ENCODE measurements around the gene PPP1R3C.

PPP1R3C gene

DNA sequence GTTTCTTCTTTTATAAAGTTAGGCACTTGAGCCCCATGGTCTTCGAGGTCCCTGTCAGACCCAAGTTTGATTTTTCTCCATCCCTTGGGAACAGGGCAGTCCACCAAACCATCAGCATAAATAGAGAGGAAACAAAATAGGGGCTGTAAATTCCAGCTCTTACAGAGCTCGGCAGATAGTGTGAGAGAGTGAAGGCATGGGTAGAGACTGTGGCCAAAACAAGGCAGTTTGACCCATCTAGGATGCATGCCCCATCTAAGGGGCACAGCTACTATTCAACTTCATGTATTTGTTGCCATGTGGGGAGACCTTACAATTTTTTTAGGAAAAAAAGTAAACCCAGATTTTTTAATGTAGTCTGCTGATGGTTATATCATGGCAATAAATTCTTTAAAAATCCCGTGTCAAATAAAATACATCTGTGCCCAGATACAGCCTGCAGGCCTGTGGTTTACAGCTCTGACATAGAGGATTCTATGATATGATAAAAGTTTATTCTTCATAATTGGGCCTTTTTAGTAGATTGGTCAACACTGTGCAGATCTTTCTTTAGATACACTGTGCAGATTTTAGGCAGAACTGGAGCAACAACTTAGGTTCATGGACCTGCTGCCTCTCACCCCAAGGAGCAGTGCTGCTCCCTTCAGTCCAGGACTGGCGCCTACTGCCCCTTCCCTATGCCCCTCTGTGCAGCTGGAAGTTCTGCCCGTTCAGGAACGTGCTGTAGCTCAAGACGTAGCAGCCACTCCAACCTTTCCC lies 5.3 kb downstream of the PPP1R3C start:
- H3K79me2 ChIP-seq = no peaks in the 10 kb centered on the region
- H3K9me3 ChIP-seq (ENCODE audit: control insufficient read depth, low read length) = no peaks in the 10 kb centered on the region
- H3K9ac ChIP-seq = no peak overlapping the region
- H2AFZ ChIP-seq = no peak overlapping the region
- H3K4me1 ChIP-seq = peaks cover 3% of the 10 kb centered on the region
- no peaks in the 10 kb centered on the region for H3K27me3 ChIP-seq (ENCODE audit: control insufficient read depth, insufficient read depth, low read length)
- TF ChIP-seq CTCF (IDR thresholded peaks at IDR 0.05) = no peak
- no peaks in the 10 kb centered on the region for H3K36me3 ChIP-seq (ENCODE audit: control insufficient read depth, insufficient read depth, low read length)
- H3K27ac ChIP-seq = no peak overlapping the region
- no peak overlapping the region for H3K4me2 ChIP-seq (ENCODE audit: low read length)
- H3K4me3 ChIP-seq (ENCODE audit: low read depth, low read length) = no peak overlapping the region

DNA sequence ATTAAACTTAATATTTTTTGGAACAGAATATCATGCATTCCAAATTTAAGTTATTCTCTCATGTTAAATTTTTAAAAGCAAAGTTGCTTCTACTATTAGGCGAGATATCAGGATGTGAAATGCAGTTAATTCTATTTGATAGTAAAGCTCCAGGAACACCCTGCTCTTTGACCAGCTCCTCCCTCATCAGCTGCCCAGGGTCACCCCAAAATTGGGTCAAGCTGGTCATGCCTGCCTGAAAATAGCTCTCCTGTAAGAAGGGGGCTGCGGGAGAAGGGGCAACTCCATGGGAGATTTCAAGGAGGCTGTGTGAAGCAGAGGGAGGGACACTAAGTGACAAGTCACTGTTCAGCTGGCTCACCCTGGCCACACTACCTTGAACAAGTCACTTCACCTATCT lies 5.9 kb downstream of the PPP1R3C start:
- Histone ChIP-seq H3K27ac (no peak overlapping the region), H3K36me3 (ENCODE audit: control insufficient read depth, insufficient read depth, low read length) (no peaks in the 10 kb centered on the region), H3K9ac (no peak overlapping the region)

GRCh38 chr10:91624633-91625032 lies 8.2 kb downstream of the PPP1R3C start:
- no peaks in the 10 kb centered on the region for H3K36me3 ChIP-seq (ENCODE audit: control insufficient read depth, insufficient read depth, low read length)
- no peaks in the 10 kb centered on the region for H3K4me1 ChIP-seq
- no peak overlapping the region for H3K4me2 ChIP-seq (ENCODE audit: low read length)
- no peaks in the 10 kb centered on the region for H3K79me2 ChIP-seq
- no peak overlapping the region for H3K4me3 ChIP-seq (ENCODE audit: low read depth, low read length)
- no peak overlapping the region for H3K9ac ChIP-seq
- no peak overlapping the region for H3K27ac ChIP-seq
- TF ChIP-seq CTCF (IDR thresholded peaks at IDR 0.05) = no peak
- H2AFZ ChIP-seq = no peak overlapping the region
- no peaks in the 10 kb centered on the region for H3K9me3 ChIP-seq (ENCODE audit: control insufficient read depth, low read length)
- no peaks in the 10 kb centered on the region for H3K27me3 ChIP-seq (ENCODE audit: control insufficient read depth, insufficient read depth, low read length)

More for the DNA sequence above, 5.9 kb downstream of the PPP1R3C start:
- no peaks in the 10 kb centered on the region for H3K9me3 ChIP-seq (ENCODE audit: control insufficient read depth, low read length)
- TF ChIP-seq CTCF (IDR thresholded peaks at IDR 0.05) = no peak
- no peak overlapping the region for H3K4me3 ChIP-seq (ENCODE audit: low read depth, low read length)
- no peak overlapping the region for H2AFZ ChIP-seq
- H3K4me1 ChIP-seq = peaks cover 1% of the 10 kb centered on the region
- H3K79me2 ChIP-seq = no peaks in the 10 kb centered on the region
- no peaks in the 10 kb centered on the region for H3K27me3 ChIP-seq (ENCODE audit: control insufficient read depth, insufficient read depth, low read length)
- H3K4me2 ChIP-seq (ENCODE audit: low read length) = no peak overlapping the region

GRCh38 chr10:91622601-91623000 lies 10.3 kb downstream of the PPP1R3C start:
- H2AFZ ChIP-seq = no peak overlapping the region
- no peak overlapping the region for H3K4me3 ChIP-seq (ENCODE audit: low read depth, low read length)
- H3K27me3 ChIP-seq (ENCODE audit: control insufficient read depth, insufficient read depth, low read length) = no peaks in the 10 kb centered on the region
- TF ChIP-seq CTCF (IDR thresholded peaks at IDR 0.05) = no peak
- H3K4me2 ChIP-seq (ENCODE audit: low read length) = no peak overlapping the region
- no peak overlapping the region for H3K9ac ChIP-seq
- H3K9me3 ChIP-seq (ENCODE audit: control insufficient read depth, low read length) = no peaks in the 10 kb centered on the region
- no peaks in the 10 kb centered on the region for H3K79me2 ChIP-seq
- no peaks in the 10 kb centered on the region for H3K4me1 ChIP-seq
- no peaks in the 10 kb centered on the region for H3K36me3 ChIP-seq (ENCODE audit: control insufficient read depth, insufficient read depth, low read length)
- no peak overlapping the region for H3K27ac ChIP-seq
